ENCODE results near the gene EMC8.

The EMC8 gene

DNA sequence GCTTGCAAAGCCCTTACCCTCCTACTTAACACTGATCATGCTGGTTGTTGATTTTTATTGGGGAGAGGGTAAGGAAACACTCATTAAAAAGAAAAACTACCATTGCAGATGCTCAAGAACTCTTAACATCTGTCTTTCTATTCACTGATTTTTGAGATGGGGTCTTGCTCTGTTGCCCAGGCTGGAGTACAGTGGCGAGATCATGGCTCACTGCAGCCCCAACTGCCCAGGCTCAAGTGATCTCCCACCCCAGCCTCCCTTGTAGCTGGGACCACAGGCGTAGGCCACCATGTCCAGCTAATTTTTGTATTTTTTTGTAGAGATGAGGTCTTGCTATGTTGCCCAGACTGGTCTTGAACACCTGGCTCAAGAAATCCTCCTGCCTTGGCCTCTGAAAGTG, 14.5 kb downstream of the EMC8 start:
- no peak for DNase-seq (ENCODE audit: low read depth, low spot score)

DNA sequence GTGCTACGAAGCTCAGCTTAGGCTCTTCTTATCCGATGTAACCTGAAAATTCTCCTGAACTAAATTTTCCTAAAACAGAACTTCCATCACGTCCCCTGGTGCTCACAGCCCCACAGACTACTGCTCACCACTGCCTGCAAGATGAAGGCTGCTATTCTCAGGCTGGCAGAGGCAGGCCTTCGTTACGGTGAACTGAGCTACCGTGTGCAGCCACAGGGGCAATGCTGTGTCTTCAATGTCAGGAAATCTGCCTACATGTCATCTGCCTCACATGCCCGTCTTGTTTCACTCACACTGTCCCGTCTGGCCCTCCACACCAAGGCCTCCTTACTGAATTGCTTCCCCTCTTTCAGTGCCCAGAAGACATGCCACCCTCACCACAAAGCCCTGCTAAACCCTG, 15.9 kb downstream of the EMC8 start:
- no peak for DNase-seq (ENCODE audit: low read depth, low spot score)

DNA sequence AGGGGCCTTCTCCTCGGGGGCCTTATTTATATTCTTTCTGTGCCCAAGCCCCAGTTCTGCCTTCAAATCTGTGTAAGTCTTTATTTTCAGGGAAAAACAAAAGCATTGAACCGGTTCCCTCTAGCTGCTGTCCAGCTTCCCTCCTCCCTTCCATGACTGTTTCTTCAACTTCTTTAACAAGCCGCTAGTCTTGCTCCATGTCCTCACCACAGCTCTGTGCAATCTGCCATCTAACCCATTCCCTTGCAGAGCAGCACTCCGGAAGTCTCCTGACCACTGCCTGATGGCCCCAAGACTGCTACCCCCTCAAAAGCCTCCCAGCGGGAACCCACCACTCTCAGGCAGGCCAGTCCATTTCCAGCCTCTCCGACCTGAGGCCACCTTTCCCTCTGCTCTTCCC, 16.9 kb downstream of the EMC8 start:
- DNase-seq (ENCODE audit: low read depth, low spot score) = no peak

DNA sequence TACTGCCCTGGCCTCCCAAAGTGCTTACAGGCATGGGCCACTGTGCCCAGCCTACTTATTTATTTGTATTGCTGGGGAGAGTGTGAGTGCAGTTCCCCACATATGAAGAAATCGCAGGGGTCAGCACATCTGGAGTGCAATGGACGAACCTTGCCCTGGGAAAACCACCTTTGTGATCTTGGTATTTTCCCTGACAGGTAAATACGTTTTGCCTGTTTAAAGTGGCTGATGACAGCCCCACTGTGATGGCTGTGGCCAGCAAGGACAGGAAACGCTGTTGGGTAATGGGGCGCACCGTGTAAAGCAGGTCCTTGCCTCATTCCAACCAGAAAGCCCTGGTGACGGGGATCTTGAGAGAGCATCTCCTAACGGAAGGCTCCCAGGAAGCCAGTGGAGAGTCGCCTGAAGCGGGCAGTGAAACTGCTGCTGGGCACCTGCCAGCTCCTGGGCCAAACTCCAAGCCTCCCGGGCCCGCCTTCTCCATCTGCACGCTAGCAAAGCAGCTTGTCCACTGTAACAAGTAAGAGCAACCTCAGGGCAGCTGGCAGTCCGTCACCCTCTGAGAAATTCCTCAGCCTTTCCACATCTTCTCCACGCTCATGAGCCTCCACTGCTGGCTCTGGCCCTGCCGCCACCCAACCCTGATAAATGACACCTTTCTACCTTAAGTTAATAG, 17.5 kb downstream of the EMC8 start:
- no peak for DNase-seq (ENCODE audit: low read depth, low spot score)

DNA sequence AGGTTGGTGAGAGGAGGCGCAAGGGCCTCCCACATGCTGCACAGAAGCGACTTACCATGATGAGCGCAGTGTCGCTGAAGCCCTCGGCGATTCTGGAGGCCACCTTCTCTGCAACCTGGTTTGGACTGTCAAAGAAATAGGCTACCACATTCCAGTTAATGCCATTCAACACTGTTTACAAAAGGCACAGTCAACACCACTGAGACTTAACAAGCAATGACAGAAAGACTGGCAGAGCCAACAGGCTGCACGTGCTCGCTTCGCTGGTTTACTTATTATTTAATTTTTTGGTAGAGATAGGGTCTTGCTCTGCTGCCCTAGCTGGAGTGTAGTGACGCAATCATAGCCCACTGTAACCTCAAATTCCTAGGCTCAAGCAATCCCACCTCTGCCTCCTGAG, 18.2 kb downstream of the EMC8 start:
- DNase-seq (ENCODE audit: low read depth, low spot score) = no peak

DNA sequence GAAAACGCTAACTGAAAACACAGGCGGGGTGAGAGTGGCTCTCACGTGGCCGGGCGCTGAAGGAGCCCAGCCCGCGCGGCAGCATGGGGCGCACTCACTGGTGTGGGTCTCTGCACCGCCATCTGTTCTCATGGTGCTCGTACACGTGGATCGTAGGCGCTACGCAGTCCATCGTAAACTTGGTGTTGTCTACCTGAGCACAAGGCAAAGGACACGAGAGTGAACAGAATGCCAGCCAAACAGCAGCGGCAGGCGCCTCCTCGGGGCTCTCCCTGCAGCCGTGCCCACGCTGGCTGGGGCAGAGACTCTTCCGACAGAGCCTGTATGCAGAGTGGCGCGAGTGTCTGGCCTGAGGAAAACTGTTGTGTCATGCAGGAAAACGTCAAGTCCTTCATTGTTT, 19.1 kb downstream of the EMC8 start:
- no peak for DNase-seq (ENCODE audit: low read depth, low spot score)

DNA sequence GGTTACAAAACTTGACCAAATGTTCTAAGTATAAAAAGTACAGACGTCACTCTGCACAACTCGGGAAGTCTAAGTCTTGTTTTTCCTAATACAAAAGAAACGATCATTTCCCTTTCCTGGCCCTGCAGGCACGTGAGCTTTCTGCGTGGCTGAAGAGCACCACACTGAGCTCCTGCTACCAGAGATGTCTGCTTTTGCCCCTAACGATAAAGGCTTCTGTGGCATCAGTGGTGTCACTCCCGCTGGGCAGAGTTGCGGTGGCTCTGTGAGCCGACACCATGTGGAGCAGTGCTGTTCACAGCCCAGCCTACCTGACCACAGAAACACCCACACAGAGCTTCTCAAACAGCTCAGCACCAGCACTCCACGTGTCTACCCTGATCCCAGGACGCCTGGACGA, 20.5 kb downstream of the EMC8 start:
- no peak for DNase-seq (ENCODE audit: low read depth, low spot score)

DNA sequence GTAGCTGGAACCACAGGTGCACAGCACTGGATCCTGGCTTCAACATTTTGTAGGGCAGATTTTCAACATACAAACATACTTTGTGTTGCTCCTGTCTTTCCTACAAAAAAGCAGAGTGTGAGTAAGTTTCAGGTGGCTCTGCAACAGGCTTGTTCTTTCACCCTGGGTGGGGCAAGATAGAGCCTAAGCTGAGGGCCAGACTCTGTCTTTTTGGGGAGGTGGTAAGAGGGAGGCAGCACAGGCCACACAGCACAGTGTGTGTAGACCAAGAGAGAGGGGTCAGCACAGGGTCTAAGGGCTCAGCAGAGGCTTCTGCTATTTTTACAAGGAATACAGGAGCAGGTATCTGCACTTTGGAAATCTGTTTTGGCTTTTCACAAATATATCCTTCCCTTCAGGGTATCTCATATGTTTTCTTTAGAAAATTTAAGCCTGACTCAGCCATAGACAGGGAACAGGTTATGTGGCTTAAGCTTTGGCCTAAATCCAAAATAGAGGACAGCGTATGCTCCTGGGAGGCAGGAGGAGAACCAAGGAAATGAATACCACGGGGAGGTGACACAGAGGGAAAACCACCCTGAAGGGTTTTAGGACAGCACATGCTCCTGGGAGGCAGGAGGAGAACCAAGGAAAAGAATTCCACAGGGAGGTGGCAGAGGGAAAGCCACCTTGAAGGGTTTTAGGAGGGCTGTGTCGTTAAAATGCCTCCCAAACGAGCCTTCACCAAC, 21.6 kb downstream of the EMC8 start:
- DNase-seq (ENCODE audit: low read depth, low spot score) = no peak

DNA sequence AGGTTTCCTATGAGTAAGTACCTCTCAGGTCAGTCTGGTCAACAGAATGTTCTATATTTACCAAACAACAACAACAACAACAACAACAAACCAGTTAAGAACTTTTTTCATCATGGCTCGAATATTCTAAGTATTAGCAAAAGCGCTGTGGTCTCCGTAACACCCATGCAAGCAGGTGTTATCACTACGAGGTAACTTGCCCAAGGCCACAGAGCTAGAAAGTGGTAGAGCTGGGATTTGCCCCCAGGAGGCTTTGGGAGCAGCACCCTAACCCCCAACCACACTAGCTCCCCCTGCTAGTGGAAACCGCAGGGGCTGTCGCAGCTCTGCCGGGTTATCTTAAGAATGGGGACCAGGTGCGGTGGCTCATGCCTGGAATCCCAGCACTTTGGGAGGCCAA, 24.5 kb downstream of the EMC8 start:
- no peak for DNase-seq (ENCODE audit: low read depth, low spot score)

DNA sequence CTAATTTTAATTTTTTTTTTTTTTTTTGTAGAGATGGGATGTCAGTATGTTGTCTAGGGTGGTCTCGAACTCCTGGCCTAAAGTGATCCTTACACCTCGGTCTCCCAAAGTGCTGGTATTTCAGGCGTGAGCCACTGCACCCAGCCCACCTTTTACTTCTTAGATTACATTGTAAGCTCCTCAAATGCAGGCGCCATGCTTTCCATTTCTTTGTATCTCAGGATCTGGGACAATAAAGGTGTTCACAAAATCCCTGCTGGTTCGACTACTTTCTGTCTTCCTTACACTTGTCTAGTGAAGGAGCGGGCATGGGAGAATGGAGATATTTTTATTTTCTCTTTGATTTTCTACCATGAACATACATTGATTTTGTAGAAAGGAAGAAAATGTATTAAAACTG, 25.2 kb downstream of the EMC8 start:
- no peak for DNase-seq (ENCODE audit: low read depth, low spot score)

DNA sequence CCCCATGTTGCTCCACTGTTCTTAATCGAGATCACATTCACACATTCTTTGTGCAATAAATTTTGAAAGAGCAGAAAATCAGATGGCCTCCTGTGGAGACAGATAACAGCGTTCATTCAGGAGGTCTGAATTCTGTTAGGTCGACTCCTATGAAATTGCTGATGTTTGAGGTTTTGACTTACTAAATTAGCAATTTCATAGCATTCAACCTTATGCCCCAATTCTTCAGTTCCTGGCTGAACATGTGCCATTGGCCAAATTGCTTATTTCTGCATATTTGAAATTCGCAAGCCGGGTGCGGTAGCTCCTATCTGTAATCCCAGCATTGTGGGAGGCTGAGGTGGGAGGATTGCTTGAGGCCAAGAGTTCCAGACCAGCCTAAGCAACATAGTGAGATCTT, 26.3 kb downstream of the EMC8 start:
- no peak for DNase-seq (ENCODE audit: low read depth, low spot score)

DNA sequence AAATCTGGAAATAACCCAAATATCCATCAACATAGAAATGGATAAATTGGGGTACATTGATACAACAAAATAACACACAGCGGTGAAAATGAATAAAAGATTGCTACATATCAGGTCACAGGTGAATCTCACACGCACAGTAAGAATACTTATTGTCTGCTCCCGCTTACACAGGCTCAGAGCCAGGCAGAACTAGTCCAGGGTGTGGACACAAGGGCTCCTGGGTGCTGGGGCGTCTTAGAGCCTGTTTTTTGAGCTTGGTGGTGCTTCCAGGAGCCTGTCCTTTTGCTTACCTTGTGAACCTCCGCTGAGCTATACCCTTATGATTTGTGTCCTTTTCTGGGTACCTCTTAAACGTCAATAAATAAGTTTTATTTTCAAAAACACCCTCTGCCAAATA, 28.6 kb downstream of the EMC8 start:
- no peak for DNase-seq (ENCODE audit: low read depth, low spot score)

DNA sequence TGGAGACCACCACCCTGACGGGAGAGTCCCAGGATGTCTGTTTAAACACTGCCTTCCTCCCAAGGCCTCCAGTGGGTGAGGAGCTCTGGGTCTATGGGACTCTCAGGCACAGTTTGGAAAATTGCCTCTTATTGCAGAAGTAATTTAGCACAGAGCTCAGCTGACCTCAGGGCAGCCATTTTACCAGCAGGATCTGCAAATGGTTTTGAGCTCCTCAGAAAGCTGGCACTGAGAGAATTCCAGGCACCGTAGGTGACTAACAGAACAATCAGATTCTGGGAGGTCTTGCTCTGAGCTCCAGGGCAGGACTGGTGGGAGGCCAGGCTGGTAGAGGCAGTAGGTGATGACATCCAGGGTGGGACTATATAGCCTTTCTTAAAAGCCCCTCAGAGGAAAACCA, 31.1 kb downstream of the EMC8 start:
- no peak for DNase-seq (ENCODE audit: low read depth, low spot score)

DNA sequence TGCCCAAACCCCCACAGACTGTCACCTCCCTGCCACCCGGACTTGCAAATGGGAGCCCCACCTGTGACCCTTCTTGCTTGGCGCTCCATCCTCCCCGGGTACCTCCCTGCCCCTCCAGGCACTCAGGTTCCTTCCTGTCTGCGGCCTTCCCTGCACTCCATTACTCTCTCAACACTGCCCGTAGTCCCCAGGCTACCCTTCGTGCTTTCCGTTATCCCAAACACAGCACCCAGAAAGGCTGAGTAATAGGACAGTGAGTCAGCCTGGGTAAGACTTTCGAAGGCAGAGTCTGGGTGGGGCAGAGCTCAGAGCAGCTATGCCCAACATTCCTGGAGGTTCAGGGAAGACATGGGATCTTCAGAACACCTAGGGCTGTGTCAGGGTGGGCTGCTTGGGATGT, 31.8 kb downstream of the EMC8 start:
- DNase-seq (ENCODE audit: low read depth, low spot score) = no peak

DNA sequence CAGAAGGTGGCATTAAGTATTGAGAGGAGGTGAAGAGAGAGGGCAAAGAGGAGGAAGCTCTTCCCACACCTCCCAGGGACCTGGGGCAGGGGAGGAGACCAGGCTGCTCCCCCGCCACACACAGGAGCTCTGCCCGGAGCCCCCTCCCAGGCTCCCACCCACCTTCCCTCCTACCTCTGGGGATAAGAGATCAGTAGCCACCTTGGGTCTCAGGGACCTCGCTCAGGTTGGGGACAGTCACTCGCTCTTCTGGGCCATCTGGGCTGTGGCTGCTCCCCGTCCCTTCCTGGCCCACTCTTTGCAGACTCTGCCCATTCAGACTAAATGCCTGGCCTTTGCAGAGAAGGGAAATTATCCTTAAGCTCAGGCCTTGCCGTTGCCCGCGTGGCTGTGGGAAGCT, 33.6 kb downstream of the EMC8 start:
- no peak for DNase-seq (ENCODE audit: low read depth, low spot score)

DNA sequence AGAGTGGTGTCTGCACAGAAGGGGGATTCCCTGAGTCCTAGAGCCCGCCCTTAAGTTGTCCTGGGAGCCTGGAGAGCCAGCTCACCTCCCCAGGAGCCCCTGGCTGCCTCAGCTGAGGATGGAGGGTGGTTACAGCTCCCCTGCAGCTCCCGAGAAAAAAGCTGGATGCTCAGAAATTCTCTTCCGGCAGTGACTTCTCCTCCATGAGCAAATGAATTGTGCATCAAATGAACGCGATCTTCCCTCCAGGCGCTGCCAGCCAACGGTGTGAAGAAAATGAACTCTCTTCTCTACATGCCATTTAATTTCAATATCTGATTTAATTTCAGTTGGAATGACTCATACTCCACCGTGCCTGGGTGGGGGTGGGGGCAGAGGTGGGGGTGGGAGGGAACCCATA, 34.1 kb downstream of the EMC8 start:
- DNase-seq (ENCODE audit: low read depth, low spot score) = no peak

DNA sequence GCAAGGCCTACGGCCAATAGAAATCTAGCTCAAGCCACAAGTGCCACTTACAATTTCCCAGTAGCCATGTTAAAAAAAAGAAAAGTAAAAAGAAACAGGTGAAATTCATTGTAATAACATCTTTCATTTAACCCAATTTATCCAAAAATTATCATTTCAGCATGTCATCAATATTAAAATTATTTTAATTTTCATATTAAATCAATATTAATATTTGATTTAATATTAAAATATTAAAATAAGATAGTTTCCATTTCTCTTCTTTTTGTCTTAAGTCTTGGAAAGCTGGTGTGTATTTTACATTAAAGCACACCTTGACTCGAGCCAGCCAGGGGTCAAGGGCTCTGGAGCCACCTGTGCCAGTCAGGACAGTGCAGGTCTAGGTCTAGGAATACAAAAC, 35.7 kb downstream of the EMC8 start:
- no peak for DNase-seq (ENCODE audit: low read depth, low spot score)

DNA sequence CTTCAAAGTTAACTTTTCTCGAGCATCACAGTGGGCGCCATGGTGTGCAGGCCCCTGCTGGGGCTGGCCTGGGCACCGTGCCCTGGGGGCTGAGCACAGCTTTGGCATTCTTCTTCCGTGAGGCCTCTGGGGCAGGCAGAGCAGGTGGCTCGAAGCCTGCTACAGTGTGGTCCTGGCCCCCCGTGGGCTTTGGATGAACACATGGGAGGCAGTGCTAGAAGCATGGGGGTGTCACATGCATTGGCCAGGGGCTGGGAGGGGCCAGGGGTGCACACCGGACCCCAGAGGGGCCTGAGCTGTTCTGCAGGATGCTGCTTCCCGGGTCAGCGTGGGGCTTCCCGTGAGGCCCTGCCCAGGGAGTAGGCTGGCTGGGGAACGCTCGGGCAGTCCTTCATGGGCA, 36.4 kb downstream of the EMC8 start:
- DNase-seq (ENCODE audit: low read depth, low spot score) = no peak

DNA sequence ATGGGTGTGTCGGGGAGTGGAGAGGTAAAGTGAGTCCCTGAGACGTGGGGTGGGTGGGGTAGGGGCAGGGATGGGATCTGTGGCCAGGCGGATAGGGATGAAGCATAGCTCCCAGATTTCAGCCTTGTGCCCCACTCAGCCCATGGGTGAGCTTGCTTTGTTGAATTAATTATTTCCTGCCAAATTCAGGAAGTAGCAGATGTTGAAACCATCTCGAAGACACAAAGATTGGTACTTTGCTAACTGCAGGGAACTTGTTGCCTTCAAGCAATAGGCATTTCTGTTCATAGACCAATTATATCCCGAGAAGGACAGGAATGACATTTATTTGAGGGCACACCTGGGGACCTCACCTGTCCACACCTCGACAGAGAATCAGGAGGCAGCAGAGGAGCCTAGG, 37.5 kb downstream of the EMC8 start:
- no peak for DNase-seq (ENCODE audit: low read depth, low spot score)

DNA sequence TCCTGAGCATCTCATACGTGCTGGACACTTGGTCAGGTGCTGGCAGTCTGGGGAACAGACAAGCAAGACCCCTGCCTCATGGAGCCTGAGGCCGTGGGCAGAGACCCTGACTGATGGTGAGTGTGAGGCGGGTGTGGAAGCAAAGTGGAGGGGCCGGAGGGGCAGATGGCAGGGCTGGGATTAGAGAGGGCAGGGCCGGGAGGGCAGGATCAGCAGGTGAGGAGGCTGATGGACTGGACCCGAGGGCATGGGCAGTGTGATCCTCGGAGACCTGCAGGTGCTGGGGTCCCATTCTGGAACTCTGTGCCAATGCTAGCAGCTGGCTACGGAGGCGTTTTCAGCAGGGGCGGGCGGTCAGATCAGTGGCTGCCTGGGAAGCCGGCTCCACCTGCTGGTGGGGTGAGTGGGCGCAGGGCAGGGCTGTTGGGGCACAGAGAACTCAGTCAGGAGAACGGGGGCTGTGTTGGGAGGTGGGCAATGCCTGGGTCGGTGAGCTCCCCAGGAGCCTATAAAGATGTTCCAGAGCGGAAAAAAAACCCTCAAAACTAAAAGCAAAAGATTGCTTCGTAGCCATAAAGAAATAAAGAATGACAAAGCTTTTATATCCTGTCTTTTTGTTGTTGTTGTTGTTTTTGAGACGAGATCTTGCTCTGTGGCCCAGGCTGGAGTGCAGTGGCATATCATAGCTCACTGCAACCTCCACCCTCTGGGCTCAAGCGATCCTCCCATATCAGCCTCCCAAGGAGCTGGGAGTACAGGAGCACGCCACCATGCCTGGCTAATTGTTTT, 39.5 kb downstream of the EMC8 start:
- no peak for DNase-seq (ENCODE audit: low read depth, low spot score)

DNA sequence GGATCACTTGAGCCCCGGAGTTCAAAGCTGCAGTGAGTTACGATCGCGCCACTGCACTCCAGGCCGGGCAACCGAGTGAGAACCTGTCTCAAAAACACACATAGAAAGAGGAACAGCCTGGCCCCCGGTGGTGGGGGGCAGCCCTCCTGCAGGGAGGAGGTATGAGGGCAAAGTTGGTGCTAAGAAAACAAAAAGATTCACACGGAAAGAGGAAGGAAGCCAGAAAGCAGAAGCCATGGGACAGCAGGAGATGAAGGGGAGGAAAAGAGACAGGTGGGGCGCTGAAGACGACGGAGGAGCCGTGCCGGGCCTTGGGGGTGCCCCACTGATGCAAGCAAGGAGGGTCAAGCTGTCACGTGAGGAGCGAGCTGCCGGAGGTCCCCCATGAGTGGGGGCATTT, 40.2 kb downstream of the EMC8 start:
- no peak for DNase-seq (ENCODE audit: low read depth, low spot score)

DNA sequence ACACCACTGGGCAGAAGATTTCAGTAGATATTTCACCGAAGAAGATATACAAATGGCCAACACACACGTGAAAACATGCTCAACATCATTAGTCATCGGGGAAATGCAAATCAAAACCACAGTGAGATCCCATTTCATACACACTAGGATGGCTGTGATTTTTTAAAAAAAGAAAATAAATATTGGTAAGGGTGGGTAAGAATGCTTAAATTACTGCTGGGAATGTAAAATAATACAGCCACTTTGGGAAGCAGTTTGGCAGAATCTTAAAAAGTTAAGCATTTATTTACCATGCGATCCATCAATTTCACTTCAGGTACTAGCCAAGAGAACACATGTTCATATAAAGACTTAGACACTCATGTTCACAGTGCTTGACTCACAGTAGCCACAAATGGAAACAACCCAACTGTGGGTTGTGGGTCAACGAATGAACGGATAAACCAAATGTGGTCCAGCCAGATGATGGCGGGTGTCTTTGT, 42.0 kb downstream of the EMC8 start:
- no peak for DNase-seq (ENCODE audit: low read depth, low spot score)
